ENCODE results near the gene DPM3. TPM values are rescaled to one million over a fixed set of nuclear protein-coding genes. Genes with fewer than 3 reads are reported as not detected.

Gene DPM3
- total and polyA plus RNA-seq, 9 of the 15 experiments (the other 6 are each of a cell fraction or from before 2014, with no cell fraction given) = 3.7 to 120 (median 36.4) TPM

- no peak for TF ChIP-seq ZNF740 (CRISPR knock-in tag; IDR thresholded peaks at IDR 0.05)
- TF ChIP-seq ZNF740 (tag; IDR thresholded peaks at IDR 0.05) = peak in 1 of 2 experiments; percentile 18; a peak in 1 of 4 replicates
- TF ChIP-seq GATAD2A (IDR thresholded peaks at IDR 0.05) = 0 out of 2 replicates have a peak, but pooled peaks have one; percentile 21
These were observed 33.4 kb upstream of the DPM3 start, which contains the start of gene TRIM46 (continued) for GRCh38 chr1:155173478-155174323.

GRCh38 chr1:155172732-155173477, 32.6 kb upstream of the DPM3 start, which contains the start of gene KRTCAP2:
KRTCAP2 (minus strand) TSS chr1:155173304; CDS start chr1:155173224, 80 bp downstream.
- intact Hi-C loops (cut with micrococcal nuclease) = no loop called here
- TF ChIP-seq EP300 (IDR thresholded peaks at IDR 0.05; ENCODE audit: low read length) (peak; percentile 42; the same call in 1 of the 2 replicates), ZNF398 (CRISPR knock-in tag; IDR thresholded peaks at IDR 0.05) (no peak), MXI1 (IDR thresholded peaks at IDR 0.05; ENCODE audit: low read depth, low read length) (0 out of 2 replicates have a peak, but pooled peaks have one; percentile 8), ZNF551 (CRISPR knock-in tag; IDR thresholded peaks at IDR 0.05) (no peak), ZBTB8A (IDR thresholded peaks at IDR 0.05; ENCODE audit: partially characterized antibody) (no peak), MCM3 (IDR thresholded peaks at IDR 0.05) (no peak), MLLT1 (IDR thresholded peaks at IDR 0.05) (0 out of 4 replicates have a peak, but pooled peaks of 1 of the 2 experiments have one; percentile 36), SOX6 (IDR thresholded peaks at IDR 0.05) (no peak), TFE3 (CRISPR knock-in tag; IDR thresholded peaks at IDR 0.05) (no peak)

More at GRCh38 chr1:155172732-155173477, 32.6 kb upstream of the DPM3 start, which contains the start of gene KRTCAP2:
- ATAC-seq = peak; percentile 90
- Histone ChIP-seq H3K36me3 (ENCODE audit: control insufficient read depth, insufficient read depth, low read length) (peaks cover 35% of the 10 kb centered on the region), H3K27me3 (ENCODE audit: control insufficient read depth in 2 of 2, insufficient read depth in 2 of 2, low read length in 2 of 2) (no peaks in the 10 kb centered on the region), H3K4me1 (replicated peaks in 1 of 2; ENCODE audit: control insufficient read depth in 2 of 2, insufficient read depth in 2 of 2, low read length in 2 of 2) (peaks cover 14 to 44% of the 10 kb centered on the region in 2 experiments; a peak in 4 of 5 replicates), H3K9ac (ENCODE audit: insufficient read depth in 1 of 2, low read depth in 2 of 2, low read length in 2 of 2) (peak within 1 kb of the TSS; percentile 89 to 93), H4K20me1 (replicated peaks; ENCODE audit: control insufficient read depth, insufficient read depth, low read length) (no peaks in the 10 kb centered on the region), H3K4me2 (ENCODE audit: insufficient read depth, low read length) (peak within 1 kb of the TSS; percentile 97), H3K79me2 (ENCODE audit: control insufficient read depth, insufficient read depth, low read length) (peaks cover 15% of the 10 kb centered on the region), H3K9me3 (replicated peaks; ENCODE audit: control insufficient read depth, insufficient read depth, low read depth, low read length) (no peaks in the 10 kb centered on the region), H3K9me1 (ENCODE audit: control insufficient read depth, insufficient read depth, low read length) (no peaks in the 10 kb centered on the region), H3K4me3 (peak within 1 kb of the TSS; percentile 83), H2AFZ (ENCODE audit: low read depth, low read length) (peak within 1 kb of the TSS; percentile 94), H3K27ac (ENCODE audit: extremely low read depth, low read depth, low read length) (peak within 1 kb of the TSS; percentile 89)
- TSS peak; percentile 81 for BruUV-seq (replicated peaks)
- peak; percentile 99 for FAIRE-seq
- in situ Hi-C loops (cut with MboI) = no loop called here
- WGBS (ENCODE audit: insufficient coverage, low coverage, missing lambda C conversion rate) = 0% methylated on average over 48 of the region's 57 CpGs
- peak; percentile 96 to 98 (median 98) for DNase-seq (ENCODE audit: extremely low read depth in 1 of 4, low spot score in 3 of 4)
- ChIA-PET CTCF (ENCODE audit: low intra/inter-chr PET ratio) (interaction anchor here (0.6 to 1.5 kb wide), 6 partner anchors 20 to 419 kb away, joined by 3 to 7 read pairs (median 3); no protein-coding TSS in a partner anchor), POLR2A (interaction anchor here (0.5 to 2.6 kb wide), 10 partner anchors 19 to 1206 kb away, joined by 3 to 12 read pairs (median 4); partner anchors contain the start of gene ADAM15)

All from K562 (cell line).